Head of caudate nucleus (tissue), 42 donors: ENCODE results near the gene ZDHHC8.

ENCODE experiments used
- DNase-seq, 42 donors: peaks; one replicate each; pipeline versions ENCODE4 v3.0.0 to v3.0.0-alpha.2; 2020 to 2021; ENCODE audit warnings: mixed read lengths in 7 of 42
- intact Hi-C: fragments of 100-400 bp; cut with DNase I; formaldehyde crosslinking; loops from one replicate; pipeline ENCODE4 v1.15.0; 2022

Gene ZDHHC8

DNA sequence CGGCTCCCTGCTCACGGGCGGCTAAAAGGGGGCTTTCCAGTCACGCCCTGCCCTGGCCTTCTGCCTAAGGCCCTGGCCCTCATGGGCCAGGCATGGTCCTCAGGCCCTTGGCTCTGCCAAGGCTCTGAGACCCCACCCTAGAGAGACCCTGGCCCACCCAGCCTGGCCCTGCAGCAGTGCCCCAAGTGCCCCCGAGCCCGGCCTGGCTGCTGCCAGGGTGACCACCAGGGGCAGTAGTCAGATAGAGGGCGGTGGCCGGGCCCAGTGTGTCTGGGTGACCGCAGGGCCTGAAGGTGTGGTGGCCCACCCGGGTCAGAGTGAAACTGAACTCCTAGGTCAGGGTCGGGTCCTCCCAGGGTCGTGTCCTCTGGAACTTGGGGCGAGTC lies 48.6 kb downstream of the ZDHHC8 start:
- DNase-seq: no peak
- intact Hi-C loops: no loop called here

DNA sequence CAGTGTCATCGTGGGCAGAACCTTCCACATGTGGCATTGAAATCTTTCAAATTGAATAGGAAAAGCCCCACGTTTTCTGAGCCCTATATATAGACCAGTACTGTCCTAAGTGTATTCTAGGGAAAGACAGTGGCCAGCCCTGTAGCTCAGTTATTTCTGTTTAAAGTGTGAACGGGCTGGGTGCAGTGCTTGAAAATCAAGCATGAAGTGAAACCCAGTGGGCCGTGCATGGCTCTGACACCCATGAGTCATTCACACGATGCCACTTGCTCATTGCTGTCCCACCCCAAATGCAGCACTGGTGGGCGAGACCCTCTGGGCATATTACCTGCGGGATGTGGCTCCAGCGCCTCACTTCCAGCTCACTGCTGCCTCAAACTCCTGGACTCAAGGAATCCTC lies 49.0 kb downstream of the ZDHHC8 start:
- intact Hi-C loops: no loop called here
- DNase-seq: no peak

DNA sequence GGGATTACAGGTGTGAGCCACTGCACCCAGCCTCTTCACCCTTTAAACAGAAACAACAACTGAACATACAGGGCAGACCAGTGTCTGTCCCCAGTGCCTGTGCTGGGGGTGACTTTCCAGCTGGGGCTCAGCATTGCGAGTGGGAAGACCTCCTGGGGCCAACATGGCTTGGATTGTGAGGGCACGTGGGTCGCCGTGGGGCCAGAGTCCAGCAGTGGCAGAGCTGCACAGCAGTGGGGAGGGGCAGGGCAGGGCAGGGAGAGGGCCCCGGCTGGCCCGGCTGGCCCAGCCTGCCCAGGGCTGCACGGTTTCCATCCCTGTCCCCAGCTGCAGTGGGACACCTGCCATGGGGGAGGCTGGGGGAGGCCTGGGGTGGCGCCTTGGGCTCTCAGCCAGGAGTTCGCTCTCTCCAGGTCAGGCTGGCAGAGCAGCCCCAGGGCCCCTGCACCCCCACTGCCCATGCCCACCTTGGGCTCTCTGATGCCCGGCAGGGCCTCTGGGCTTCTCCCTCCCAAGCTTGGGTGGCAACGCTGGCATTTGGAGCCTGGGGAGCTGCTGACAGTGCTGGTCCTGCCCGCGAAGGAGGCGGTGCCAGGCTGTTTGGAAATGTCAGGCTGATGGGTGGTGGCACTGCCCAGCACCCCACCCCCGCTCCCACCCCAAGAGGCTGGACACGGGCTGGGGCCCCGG lies 49.7 kb downstream of the ZDHHC8 start:
- intact Hi-C loops: no loop called here
- DNase-seq: no peak

DNA sequence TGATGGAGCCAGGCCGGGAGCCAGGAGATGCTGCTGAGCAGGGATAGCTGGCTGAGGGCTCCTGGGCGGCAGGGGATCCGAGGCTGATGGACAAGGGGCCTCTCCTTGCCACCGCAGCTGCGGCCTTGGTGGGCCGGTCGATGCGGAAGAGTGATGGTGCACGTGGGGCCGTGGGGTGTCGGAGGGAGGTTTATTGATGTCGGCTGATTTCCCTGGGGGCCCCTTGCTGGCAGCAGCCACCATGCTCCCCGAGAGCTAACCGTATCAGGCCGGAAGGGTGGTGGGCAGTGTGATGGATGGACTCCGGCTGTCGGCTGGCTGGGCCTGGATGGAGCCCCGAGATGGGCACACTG lies 50.3 kb downstream of the ZDHHC8 start:
- intact Hi-C loops: no loop called here

DNA sequence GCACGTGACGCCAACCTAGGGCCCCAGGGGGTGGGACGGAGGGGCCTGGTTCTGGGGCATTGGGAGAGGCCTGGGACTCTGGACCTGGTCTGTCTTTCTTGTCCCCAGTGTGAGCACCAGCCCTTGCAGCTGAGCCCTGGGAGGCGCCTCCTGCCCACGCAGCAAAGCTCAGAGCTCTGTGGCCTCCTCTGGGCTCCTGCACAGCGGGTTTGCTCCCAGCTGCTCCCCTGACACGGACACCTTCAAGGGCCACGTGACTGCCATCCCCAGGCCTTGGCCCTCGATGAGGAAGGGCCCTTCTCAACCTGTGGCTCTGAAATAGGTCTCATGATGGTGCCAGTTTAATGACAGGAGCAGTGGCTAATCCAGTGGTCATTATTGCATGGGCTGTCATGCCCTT lies 50.8 kb downstream of the ZDHHC8 start:
- intact Hi-C loops: no loop called here
- DNase-seq: no peak

More for the DNA sequence above, 50.3 kb downstream of the ZDHHC8 start:
- no peak for DNase-seq

DNA sequence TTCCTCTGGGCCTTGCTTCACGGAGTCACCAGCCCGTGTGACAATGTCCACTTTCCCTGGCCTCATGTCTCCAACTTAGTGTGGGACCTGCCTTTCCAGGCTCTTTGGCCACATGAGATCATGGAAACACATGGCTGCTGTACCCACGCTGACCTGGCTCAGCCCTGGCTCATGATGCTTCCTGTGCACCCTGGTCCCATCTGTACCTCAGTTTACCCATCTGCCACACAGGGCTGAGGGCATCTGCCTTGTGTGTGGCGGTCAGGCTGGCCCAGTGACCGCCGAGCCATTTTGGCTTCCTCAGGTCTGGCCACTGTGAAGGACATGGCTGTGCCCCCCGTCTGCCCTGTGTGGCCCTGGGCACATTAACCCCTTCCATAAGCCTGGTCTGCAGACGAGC lies 51.5 kb downstream of the ZDHHC8 start:
- intact Hi-C loops: no loop called here

DNA sequence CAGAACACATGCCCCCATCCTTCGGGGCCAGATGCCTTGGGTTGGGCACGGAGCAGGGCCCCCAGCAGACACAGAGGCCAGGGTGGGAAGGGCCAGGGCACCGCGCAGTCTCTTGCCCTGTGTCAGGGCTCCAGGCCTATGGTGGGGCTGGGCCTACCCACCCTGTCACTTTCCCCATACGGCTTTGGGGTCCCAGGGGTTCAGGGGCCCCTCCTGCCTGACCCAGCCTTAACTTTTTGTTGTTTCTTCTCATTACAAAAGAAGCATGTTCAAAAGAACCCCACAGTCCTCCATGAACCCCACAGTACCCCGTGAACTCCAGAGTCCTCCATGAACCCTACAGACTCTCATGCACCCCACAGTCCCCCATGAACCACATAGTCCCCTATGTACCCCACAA lies 52.2 kb downstream of the ZDHHC8 start:
- intact Hi-C loops: no loop called here
- DNase-seq: no peak

More for the DNA sequence above, 51.5 kb downstream of the ZDHHC8 start:
- no peak for DNase-seq

DNA sequence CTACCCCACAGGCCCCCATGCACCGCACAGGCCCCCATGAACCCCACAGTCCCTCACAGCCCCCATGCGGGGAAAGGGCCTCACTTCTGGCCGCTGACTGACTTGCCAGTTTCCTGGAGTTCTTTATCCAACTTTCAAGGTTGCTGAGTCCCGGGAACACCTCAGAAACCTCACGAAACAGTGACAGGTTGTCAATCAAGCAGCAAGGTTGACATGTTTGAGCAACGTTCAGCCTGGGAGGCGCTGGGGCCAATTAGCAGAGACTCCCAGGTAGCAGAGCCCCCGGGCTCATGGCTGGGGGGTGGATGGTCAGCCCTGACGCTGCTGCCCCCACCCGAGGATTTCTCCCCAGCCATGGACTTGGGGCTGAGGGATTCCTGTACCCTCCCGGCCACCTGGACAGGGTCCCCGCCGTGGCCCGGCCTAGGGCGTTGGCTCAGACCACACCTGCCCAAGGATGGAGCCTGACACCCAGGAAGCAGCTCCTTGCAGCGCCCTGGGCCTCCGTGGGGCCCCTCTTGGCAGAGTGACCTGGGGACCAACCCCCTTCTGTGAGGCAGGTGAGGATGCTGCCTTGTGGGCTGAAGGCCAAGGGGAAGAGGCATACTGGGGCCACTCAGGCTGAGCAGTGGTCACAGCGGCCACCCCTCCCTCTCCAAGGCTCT lies 53.0 kb downstream of the ZDHHC8 start:
- intact Hi-C loops: no loop called here
- no peak for DNase-seq

DNA sequence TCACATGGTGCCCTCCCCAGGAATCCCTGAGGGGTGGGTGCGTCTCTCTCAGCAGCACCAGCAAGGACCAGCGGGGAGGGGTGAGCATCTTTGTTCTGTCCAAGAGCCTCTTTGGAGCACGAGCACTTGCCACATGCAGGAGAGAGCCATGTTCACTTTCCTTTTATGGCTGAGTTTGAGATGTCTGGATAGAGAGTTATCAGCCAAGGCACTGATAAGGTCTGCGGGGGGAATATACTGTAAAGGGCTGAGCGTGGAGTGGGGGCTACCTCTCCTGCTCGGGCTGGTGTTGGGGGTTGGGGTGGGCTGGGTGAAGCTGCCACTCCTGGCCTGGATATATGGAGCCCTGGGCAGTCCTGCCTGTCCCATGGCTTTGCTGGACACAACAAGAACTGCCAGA lies 54.1 kb downstream of the ZDHHC8 start:
- no peak for DNase-seq
- intact Hi-C loops: no loop called here

DNA sequence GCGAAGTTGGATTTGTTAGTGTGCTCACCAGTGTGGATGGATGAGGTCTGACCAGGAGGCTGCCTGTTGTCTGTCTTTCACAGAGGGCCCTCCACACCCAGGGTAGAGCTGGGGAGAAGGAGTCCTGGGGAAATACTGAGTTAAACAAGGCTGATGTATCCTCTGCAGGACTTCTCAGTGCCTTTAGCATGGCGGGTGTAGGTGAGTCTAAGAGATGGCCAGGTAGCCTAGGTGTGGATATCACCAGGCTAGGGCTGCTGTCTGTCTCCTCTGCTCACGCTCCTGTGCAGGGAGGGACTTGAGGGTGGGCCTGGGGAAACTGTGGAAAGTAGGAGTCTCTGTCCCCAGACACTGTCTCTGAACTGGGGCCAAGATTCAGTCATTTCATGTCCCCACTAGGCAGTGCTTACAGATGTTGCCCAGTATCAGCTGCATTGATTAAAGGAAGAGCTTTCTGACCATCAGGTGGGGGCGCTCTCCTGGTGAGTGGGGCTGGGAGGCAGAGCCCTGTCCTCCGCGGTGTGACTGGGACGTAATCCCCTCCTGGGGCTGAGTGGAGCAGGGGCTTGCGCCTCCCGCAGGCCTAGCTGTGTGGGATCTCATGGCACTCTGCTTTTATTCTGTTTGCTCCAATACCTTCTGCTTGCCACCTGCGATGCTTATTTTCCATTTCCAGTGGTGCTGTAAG lies 54.7 kb downstream of the ZDHHC8 start:
- no peak for DNase-seq
- intact Hi-C loops: no loop called here

DNA sequence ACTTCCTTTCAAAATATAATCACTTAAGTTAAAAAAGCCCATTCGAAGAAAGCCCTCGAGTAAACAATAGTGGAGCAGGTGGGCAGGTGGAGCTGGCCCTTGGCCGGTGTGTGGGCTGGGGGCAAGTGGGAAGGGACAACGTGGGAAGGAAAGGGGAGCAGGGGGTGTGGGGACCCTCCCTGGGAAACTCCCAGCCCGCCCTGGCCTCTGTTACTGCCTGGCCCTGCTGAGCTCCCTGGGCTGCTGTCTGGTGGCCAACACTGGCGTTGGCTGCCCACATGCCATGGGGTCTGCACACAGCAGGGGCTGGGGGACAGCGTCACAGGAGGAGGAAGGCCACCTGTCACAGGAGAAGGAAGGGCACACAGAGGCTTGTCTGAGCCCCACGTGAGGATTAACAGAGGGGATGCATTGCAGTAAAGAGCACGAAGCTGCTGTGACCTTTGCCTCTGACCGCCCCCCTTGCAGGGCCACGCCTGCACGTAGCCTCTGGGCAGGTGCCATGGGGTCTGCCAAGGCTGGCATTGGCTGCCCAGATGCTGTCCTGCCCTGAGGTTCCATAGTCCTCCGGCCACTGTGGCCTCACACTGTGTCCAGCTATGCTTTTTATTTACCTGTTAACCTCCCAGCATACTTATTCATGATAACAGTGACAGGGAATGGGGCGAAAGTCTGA lies 55.4 kb downstream of the ZDHHC8 start:
- DNase-seq: no peak
- intact Hi-C loops: no loop called here

DNA sequence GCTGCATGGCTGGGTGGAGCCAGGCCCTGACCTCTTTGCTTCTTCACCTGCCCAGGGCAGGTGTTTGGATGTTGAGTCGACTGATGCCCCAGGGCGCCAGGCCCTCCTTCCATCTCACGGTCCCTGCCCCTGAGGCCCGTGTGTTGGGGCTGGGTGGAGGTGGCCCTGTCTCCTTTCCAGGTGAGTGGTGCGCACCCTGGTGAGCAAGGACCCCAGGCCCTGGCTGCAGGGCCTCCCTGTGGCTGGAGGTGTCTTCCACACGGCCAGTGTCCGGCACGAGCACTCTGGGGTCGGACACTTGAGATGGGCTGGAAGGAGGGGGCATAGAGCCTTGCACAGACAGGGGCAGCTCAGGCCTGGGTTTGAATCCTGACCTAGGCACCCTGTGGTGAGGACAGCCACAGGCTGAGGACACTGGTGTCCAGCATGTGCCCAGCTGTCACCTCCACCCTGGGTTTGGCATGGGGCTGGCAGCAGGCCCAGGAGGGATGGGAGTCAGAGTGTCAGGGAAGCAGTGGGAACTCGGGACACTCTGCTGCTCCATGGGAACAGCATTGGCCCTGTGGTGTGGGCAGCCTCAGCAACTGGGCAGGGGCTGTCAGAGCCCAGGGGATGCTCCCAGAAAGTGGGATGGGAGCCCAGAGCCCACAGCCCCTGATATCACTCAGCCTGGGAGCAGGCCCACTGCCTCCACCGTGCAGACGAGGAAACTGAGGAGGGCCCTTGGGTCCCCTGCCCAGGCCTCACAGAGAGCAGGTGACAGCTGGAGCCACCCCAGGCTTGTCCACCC lies 56.4 kb downstream of the ZDHHC8 start:
- intact Hi-C loops: no loop called here
- DNase-seq: no peak

DNA sequence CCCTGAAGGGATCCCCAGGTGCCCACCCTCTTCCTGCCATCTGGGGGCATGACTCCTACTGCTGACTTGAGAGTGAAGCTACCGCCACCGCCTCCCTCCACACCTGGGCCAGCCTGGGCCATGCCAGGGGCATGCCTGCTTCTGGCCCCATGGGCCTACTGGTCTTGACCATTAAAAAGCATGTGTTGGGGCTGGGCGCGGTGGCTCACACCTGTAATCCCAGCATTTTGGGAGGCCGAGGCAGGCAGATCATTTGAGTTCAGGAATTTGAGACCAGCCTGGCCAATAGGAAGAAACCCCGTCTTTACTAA lies 56.9 kb downstream of the ZDHHC8 start:
- no peak for DNase-seq
- intact Hi-C loops: no loop called here

DNA sequence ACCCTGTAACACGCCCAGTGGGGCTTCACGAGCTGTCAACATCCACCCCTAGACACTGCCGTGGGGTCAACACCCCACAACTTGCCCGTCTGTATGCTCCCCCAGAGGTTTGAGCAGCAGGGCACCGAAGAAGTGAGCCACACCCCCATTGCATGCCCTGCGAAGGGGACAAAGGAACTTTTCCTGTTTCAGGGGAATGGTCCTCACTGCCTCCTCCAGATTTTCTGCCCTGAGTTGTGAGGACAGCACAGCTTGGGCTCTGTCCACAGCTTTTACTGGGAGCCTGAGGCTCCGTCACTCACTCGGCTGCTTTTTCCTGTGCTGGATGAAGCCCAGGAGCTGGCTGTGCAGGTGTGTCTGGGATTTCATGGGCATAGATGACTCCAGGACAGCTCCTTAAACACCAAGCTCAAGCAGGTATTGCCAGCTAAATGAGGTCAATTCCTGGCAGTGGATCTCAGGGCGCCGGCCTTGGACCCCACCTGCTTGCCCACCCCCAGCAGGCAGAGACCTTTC lies 59.5 kb downstream of the ZDHHC8 start:
- intact Hi-C loops: no loop called here
- no peak for DNase-seq

DNA sequence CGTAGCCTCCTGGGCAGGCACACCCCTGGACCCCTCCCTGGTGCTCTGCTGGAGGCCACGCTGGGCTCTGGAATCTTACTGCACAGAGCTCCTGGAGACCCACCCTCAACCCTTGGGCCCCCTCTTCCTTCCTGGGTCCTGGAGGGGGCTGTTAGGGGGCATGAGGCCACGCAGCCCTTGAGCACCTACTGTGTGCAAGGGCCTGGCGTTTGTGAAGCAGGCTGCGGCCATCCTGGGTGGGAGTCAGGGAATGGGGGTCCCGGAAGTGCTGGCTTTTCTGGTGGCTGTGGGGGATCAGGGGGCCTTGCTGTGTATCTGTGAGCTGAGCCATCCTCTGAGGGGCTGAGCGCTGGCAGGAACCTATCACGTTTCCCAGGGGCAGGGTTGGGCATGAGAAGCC lies 60.2 kb downstream of the ZDHHC8 start:
- no peak for DNase-seq
- intact Hi-C loops: no loop called here

DNA sequence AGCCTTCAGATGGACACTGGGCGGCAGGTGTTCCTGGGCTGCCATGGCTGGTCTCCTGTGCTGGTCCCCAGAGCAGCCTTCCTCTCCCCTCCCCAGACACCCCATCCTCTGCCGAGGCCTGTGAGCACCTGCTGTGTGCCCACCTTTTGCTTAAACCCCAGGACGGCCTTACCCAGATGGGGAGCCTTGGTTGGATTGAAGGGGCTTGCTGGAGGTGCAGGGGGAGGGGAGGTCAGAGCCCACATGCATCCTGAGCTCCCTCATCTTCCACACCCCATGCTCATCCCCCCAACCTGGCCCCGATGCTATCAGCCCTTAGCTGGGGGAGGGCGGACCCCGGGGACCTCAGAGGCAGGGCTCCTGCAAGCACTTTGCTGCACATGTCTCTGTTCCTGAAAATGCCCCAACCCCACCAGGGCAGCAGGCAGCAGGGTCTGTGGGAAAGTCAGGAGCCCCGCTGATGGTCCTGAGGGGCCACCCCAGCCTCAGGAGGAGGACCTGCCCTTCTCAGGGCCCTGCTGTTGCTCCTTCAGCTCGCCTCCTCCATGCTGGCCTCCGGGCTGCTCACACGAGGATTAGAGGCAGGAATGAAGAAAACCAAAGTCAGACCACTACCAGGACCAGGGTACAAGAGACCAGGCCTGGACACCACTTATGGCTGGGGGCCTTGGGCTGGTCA lies 60.8 kb downstream of the ZDHHC8 start:
- intact Hi-C loops: no loop called here
- DNase-seq: no peak

DNA sequence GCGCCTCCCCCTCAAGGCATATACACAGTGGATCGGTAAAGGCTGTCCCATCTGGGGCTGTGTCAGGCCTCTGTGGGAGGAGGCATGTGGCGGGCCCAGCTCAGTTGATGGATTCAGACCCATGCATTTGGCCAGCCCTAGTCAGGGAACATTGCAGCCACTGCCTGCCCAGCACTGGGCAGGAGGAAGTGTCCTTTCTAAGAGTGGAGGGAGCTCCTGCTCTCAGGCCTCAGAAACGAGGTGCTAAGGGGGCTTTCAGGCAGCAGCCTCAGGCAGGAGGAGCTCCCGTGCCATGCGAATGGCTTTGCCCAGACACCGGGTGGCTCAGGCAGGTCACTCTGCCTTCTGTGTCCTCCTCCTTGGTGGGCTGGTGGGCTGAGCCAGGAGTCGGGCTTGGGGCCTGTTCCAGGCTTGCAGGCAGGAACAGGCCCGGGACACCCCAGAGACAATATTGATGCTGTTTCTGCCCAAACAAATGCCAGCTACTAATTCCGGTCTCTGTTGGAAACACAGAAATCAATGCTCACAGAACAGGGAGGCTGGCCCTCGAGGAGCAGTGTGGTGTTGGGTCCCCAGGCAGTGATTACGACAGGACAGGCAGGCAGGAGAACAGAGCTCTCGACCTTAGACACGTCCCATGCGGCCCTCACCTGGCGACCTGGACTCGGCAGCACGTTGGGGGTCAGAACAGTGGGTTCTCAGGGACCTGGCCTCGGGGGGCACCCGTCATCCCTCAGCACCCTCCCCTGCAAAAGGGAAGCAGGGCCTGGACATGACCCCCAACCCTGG lies 61.6 kb downstream of the ZDHHC8 start:
- DNase-seq: no peak
- intact Hi-C loops: no loop called here
